Measurements from ENCODE around the gene FAT4. TPM values are rescaled to one million over a fixed set of nuclear protein-coding genes. Genes with fewer than 3 reads are reported as not detected.

FAT4 gene
- total RNA-seq, 4 donors from 2014 or later, result 10.2 to 44.8 (median 15.6) TPM

Small RNA genes within 50 kb of the gene (small RNA-seq; reads per million reads assigned to genes)
- not detected for gene RF00019
